GM23338 (cell line): ENCODE measurements around the gene EXOC4.

Experiments
- CREB1 ChIP-seq: fragments of 250-450 bp; sonication (Bioruptor Pico); IDR thresholded peaks from 2 replicates; pipeline ENCODE4 v1.5.0; 2020; ENCODE audit warnings: low read depth, mild to moderate bottlenecking, moderate library complexity
- EZH2 ChIP-seq: fragments of 200-600 bp; sonication (generic); IDR thresholded peaks from one replicate; pipeline ENCODE4 v1.8.0; 2017; ENCODE audit warnings: antibody characterized with exemption, mild to moderate bottlenecking, low read depth; ENCODE audit not compliant: unreplicated experiment
- EZH2phosphoT487 ChIP-seq: fragments of 200-600 bp; sonication (generic); IDR thresholded peaks from one replicate; pipeline ENCODE4 v1.8.1; 2018; ENCODE audit warnings: antibody characterized with exemption; ENCODE audit not compliant: unreplicated experiment
- POLR2AphosphoS5 ChIP-seq: IDR thresholded peaks from 2 replicates; pipeline ENCODE4 v1.6.1; 2016; ENCODE audit warnings: antibody characterized with exemption, low read depth
- STAT1 ChIP-seq: IDR thresholded peaks from one replicate; pipeline ENCODE4 v1.6.1; 2016; ENCODE audit warnings: antibody characterized with exemption; ENCODE audit not compliant: unreplicated experiment
- TF ChIP-seq, protein P1 (sequence below), 2 experiments: fragments of 200-600 bp in 1 of 2; sonication (generic) in 1 of 2; conservative IDR thresholded peaks; 2 replicates each; pipeline versions ENCODE4 v1.5.1 to v1.6.1; 2016 to 2017; ENCODE audit warnings: antibody characterized with exemption in 2 of 2, low read depth in 2 of 2, mild to moderate bottlenecking in 2 of 2, moderate library complexity in 1 of 2
- TF ChIP-seq, protein P2 (sequence below): IDR thresholded peaks from one replicate; pipeline ENCODE4 v1.6.1; 2018; ENCODE audit warnings: antibody characterized with exemption; ENCODE audit not compliant: unreplicated experiment
- TF ChIP-seq, protein P3 (sequence below): IDR thresholded peaks from 2 replicates; pipeline ENCODE4 v1.6.1; 2016; ENCODE audit warnings: antibody characterized with exemption

DNA sequence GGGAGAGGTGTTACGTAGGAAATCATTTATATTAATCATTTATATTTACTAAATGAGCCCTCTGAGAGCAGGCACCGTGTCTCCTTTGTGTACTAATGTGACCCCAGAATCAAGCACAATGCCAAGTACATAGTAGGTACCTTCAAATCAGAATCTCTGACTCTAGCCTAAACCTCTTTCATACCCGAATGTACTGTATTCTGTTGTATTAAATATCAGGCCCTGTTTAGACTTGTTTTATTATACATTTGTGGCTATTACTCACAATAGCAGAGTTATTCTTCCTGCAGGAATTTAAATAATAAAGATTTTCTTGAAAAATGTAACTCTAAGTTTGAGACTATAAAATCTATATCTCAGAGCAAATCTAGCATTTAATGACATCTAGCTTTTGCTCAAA is 297.3 kb downstream of the EXOC4 start:
- TF ChIP-seq, protein P1, sequence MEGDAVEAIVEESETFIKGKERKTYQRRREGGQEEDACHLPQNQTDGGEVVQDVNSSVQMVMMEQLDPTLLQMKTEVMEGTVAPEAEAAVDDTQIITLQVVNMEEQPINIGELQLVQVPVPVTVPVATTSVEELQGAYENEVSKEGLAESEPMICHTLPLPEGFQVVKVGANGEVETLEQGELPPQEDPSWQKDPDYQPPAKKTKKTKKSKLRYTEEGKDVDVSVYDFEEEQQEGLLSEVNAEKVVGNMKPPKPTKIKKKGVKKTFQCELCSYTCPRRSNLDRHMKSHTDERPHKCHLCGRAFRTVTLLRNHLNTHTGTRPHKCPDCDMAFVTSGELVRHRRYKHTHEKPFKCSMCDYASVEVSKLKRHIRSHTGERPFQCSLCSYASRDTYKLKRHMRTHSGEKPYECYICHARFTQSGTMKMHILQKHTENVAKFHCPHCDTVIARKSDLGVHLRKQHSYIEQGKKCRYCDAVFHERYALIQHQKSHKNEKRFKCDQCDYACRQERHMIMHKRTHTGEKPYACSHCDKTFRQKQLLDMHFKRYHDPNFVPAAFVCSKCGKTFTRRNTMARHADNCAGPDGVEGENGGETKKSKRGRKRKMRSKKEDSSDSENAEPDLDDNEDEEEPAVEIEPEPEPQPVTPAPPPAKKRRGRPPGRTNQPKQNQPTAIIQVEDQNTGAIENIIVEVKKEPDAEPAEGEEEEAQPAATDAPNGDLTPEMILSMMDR (conservative IDR thresholded peaks at IDR 0.05; ENCODE audit: low read depth in 2 of 2), result no peak
- TF ChIP-seq EZH2 (no peak), POLR2AphosphoS5 (no peak), STAT1 (no peak), CREB1 (CRISPR knock-in tag) (no peak), EZH2phosphoT487 (no peak)
- TF ChIP-seq, protein P2, sequence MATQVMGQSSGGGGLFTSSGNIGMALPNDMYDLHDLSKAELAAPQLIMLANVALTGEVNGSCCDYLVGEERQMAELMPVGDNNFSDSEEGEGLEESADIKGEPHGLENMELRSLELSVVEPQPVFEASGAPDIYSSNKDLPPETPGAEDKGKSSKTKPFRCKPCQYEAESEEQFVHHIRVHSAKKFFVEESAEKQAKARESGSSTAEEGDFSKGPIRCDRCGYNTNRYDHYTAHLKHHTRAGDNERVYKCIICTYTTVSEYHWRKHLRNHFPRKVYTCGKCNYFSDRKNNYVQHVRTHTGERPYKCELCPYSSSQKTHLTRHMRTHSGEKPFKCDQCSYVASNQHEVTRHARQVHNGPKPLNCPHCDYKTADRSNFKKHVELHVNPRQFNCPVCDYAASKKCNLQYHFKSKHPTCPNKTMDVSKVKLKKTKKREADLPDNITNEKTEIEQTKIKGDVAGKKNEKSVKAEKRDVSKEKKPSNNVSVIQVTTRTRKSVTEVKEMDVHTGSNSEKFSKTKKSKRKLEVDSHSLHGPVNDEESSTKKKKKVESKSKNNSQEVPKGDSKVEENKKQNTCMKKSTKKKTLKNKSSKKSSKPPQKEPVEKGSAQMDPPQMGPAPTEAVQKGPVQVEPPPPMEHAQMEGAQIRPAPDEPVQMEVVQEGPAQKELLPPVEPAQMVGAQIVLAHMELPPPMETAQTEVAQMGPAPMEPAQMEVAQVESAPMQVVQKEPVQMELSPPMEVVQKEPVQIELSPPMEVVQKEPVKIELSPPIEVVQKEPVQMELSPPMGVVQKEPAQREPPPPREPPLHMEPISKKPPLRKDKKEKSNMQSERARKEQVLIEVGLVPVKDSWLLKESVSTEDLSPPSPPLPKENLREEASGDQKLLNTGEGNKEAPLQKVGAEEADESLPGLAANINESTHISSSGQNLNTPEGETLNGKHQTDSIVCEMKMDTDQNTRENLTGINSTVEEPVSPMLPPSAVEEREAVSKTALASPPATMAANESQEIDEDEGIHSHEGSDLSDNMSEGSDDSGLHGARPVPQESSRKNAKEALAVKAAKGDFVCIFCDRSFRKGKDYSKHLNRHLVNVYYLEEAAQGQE, result no peak
- TF ChIP-seq, protein P3, sequence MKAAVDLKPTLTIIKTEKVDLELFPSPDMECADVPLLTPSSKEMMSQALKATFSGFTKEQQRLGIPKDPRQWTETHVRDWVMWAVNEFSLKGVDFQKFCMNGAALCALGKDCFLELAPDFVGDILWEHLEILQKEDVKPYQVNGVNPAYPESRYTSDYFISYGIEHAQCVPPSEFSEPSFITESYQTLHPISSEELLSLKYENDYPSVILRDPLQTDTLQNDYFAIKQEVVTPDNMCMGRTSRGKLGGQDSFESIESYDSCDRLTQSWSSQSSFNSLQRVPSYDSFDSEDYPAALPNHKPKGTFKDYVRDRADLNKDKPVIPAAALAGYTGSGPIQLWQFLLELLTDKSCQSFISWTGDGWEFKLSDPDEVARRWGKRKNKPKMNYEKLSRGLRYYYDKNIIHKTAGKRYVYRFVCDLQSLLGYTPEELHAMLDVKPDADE, result no peak
